ENCODE measurements around the gene ABHD8.

The ABHD8 gene

DNA sequence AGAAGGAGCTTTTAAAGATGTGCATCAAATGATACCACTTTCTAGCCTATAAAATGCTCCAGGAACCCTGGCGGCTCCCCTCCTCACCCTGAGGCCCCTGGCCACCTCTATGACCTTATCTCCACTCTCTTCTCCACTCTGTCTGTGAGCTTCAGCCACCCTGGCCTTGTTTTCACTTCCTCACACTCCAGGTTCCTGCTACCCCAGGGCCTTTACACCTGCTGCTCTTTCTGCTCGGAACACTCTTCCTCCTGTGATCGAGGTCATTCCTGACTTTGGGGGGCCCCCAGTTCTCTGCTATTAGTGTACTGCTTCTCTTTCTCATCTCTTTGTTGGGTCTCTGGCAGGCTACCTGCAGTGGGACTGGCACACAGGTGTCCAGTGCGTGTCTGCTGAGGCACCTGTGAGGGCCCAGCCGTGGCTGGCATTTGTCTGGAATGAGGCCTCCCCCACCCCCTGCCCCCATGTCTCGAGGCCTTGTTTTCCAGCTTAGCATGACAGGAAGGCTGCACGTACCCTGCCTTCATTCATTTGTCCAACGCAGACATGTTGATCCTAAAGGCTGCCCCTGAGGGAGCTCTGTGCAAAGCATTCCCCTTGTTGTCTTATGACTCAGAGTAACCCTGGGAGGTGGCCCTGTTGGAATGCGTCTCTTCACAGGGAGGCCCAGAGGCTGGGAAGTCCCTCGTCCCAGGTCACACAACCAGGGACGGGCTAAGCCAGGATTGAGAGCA, 8.4 kb upstream of the ABHD8 start:
- peak overlapping the region; percentile 29 for H3K4me3 ChIP-seq (ENCODE audit: low read length)
- H3K4me2 ChIP-seq (ENCODE audit: low read length): peak overlapping the region; percentile 58
- H3K27me3 ChIP-seq (ENCODE audit: control insufficient read depth, insufficient read depth, low read length): no peaks in the 10 kb centered on the region
- H3K4me1 ChIP-seq (ENCODE audit: control insufficient read depth, insufficient read depth, low read length): peaks cover 22% of the 10 kb centered on the region
- H3K9ac ChIP-seq (ENCODE audit: low read depth, low read length): no peak overlapping the region
- H3K36me3 ChIP-seq (ENCODE audit: insufficient read depth, low read length): peaks cover 39% of the 10 kb centered on the region
- no peaks in the 10 kb centered on the region for H3K9me3 ChIP-seq (replicated peaks; ENCODE audit: low read length)

DNA sequence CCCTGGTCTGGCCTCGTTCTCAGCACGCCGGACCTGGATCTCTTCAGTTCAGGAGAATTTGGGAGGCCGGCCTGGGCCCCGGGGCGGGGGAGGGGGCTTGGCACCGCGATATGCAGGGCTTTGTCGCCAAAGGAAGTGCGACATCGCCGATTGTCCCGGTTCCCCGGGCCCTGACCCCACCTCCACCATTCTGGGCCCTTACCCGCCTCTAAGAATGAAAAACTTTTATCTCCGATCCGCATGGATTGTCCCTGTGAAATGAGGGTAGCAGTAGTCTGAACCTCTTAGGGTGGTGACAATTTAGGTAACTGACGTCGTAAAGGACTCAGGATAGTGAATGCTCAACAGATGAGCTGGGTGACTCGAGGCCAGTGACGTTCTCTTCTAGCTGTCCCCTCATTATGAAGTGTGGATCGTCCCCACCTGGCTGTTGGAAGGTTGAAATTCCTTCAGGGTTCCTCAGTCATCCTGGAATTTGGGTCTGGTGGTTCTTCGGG, 6.8 kb upstream of the ABHD8 start:
- Histone ChIP-seq H3K27me3 (ENCODE audit: control insufficient read depth, insufficient read depth, low read length) (no peaks in the 10 kb centered on the region), H3K4me3 (ENCODE audit: low read length) (peak overlapping the region; percentile 95), H3K4me2 (ENCODE audit: low read length) (peak overlapping the region; percentile 94), H3K36me3 (ENCODE audit: insufficient read depth, low read length) (peaks cover 30% of the 10 kb centered on the region), H3K9me3 (replicated peaks; ENCODE audit: low read length) (no peaks in the 10 kb centered on the region), H3K9ac (ENCODE audit: low read depth, low read length) (peak overlapping the region; percentile 98), H3K4me1 (ENCODE audit: control insufficient read depth, insufficient read depth, low read length) (peaks cover 29% of the 10 kb centered on the region)

- Histone ChIP-seq H3K4me3 (ENCODE audit: low read length) (peak within 1 kb of the TSS; percentile 95), H3K4me1 (ENCODE audit: control insufficient read depth, insufficient read depth, low read length) (peaks cover 36% of the 10 kb centered on the region)
These were observed 6.2 kb upstream of the ABHD8 start, which contains the start of gene DDA1 for GRCh38 chr19:17309198-17309964. DDA1 (plus strand) TSS chr19:17309563; CDS start chr19:17309655, 92 bp downstream.

DNA sequence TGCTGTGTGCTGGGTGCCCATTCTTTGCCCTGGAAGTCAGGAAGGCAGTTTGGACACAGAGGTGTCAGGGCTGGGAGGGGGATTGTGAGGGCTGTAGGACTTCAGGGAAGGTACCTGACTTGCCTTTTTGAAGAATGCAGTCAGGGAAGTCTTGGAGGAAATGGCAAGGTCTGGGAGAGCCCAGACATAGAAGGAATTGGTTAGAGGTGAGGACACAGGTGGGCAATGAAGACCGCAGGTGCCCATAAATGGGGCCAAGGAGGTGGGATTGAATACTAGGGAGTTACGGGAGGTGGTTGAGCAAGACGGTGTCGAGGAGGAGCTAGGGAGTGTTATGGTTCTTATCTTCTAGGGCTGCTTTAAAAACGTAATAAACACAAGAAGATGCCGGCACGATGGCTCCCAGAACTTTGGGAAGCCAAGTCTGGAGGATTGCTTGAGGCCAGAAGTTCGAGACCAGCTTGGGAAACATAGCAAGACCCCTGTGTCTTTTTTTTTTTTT, 4.7 kb upstream of the ABHD8 start:
- Histone ChIP-seq H3K4me1 (ENCODE audit: control insufficient read depth, insufficient read depth, low read length) (peaks cover 47% of the 10 kb centered on the region), H3K36me3 (ENCODE audit: insufficient read depth, low read length) (peaks cover 14% of the 10 kb centered on the region), H3K4me3 (ENCODE audit: low read length) (no peak overlapping the region), H3K4me2 (ENCODE audit: low read length) (no peak overlapping the region), H3K27me3 (ENCODE audit: control insufficient read depth, insufficient read depth, low read length) (no peaks in the 10 kb centered on the region), H3K9me3 (replicated peaks; ENCODE audit: low read length) (no peaks in the 10 kb centered on the region), H3K9ac (ENCODE audit: low read depth, low read length) (no peak overlapping the region)

More at GRCh38 chr19:17309198-17309964, 6.2 kb upstream of the ABHD8 start, which contains the start of gene DDA1:
- Histone ChIP-seq H3K27me3 (ENCODE audit: control insufficient read depth, insufficient read depth, low read length) (no peaks in the 10 kb centered on the region), H3K9me3 (replicated peaks; ENCODE audit: low read length) (no peaks in the 10 kb centered on the region), H3K9ac (ENCODE audit: low read depth, low read length) (peak within 1 kb of the TSS; percentile 98), H3K36me3 (ENCODE audit: insufficient read depth, low read length) (peaks cover 24% of the 10 kb centered on the region), H3K4me2 (ENCODE audit: low read length) (peak within 1 kb of the TSS; percentile 94)

- no peaks in the 10 kb centered on the region for H3K36me3 ChIP-seq (ENCODE audit: insufficient read depth, low read length)
- H3K9ac ChIP-seq (ENCODE audit: low read depth, low read length): peak overlapping the region; percentile 81
- H3K4me3 ChIP-seq (ENCODE audit: low read length): peak overlapping the region; percentile 83
- H3K9me3 ChIP-seq (replicated peaks; ENCODE audit: low read length): no peaks in the 10 kb centered on the region
- H3K4me2 ChIP-seq (ENCODE audit: low read length): peak overlapping the region; percentile 97
- no peaks in the 10 kb centered on the region for H3K27me3 ChIP-seq (ENCODE audit: control insufficient read depth, insufficient read depth, low read length)
- peaks cover 44% of the 10 kb centered on the region for H3K4me1 ChIP-seq (ENCODE audit: control insufficient read depth, insufficient read depth, low read length)
These were observed 3.1 kb upstream of the ABHD8 start for GRCh38 chr19:17306285-17306714.

- no peaks in the 10 kb centered on the region for H3K36me3 ChIP-seq (ENCODE audit: insufficient read depth, low read length)
- H3K27me3 ChIP-seq (ENCODE audit: control insufficient read depth, insufficient read depth, low read length): no peaks in the 10 kb centered on the region
- H3K4me2 ChIP-seq (ENCODE audit: low read length): peak within 1 kb of the TSS; percentile 97
- H3K4me1 ChIP-seq (ENCODE audit: control insufficient read depth, insufficient read depth, low read length): peaks cover 42% of the 10 kb centered on the region
- no peaks in the 10 kb centered on the region for H3K9me3 ChIP-seq (replicated peaks; ENCODE audit: low read length)
- H3K4me3 ChIP-seq (ENCODE audit: low read length): peak within 1 kb of the TSS; percentile 83
- peak within 1 kb of the TSS; percentile 81 for H3K9ac ChIP-seq (ENCODE audit: low read depth, low read length)
These were observed 2.5 kb upstream of the ABHD8 start, which contains the start of gene MRPL34 for GRCh38 chr19:17305517-17306284. MRPL34 (plus strand) TSS chr19:17305872; CDS start chr19:17305893, 21 bp downstream.

GRCh38 chr19:17305216-17305516, 1.9 kb upstream of the ABHD8 start:
- no peaks in the 10 kb centered on the region for H3K9me3 ChIP-seq (replicated peaks; ENCODE audit: low read length)
- H3K4me2 ChIP-seq (ENCODE audit: low read length): peak overlapping the region; percentile 97
- H3K9ac ChIP-seq (ENCODE audit: low read depth, low read length): no peak overlapping the region
- H3K4me1 ChIP-seq (ENCODE audit: control insufficient read depth, insufficient read depth, low read length): peaks cover 36% of the 10 kb centered on the region
- no peaks in the 10 kb centered on the region for H3K36me3 ChIP-seq (ENCODE audit: insufficient read depth, low read length)
- no peaks in the 10 kb centered on the region for H3K27me3 ChIP-seq (ENCODE audit: control insufficient read depth, insufficient read depth, low read length)
- H3K4me3 ChIP-seq (ENCODE audit: low read length): peak overlapping the region; percentile 83

DNA sequence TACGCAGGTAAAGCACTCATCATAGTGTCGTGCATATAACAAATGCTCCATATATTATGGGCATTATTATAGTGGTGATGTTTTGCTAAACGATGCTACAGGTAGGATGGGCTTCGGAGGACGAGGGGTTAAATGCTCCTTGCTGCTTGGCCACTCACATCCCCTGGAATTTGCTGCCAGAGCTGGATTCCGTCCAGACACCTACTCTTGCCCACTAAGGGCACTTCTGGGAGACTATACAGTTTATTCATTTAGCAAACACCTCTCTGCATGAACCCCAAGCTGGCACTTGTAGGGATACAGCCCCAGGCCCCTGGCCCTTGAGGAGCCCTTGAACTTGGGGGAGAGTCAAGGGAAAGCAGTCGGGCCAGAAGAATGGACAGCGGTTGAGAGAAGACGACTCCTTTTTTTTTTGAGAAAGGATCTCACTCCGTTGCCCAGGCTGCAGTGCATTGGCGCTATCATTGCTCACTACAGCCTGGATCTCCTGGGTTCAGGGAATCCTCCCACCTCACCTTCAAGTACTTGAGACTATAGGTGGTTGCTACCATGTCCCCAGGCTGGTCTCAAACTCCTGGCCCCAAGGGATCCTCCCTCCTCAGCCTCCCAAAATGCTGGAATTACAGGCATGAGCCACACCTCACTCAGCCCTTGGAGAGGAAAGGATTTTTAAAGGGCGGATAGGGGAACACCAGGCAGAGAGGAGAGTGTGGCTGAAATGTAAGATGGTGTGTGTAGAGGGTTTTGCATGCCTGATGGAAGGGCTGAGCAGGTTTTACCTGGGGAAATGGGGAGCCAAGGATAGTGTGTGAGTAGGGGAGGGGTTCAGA, 1.4 kb upstream of the ABHD8 start:
- H3K4me2 ChIP-seq (ENCODE audit: low read length): peak overlapping the region; percentile 97
- H3K36me3 ChIP-seq (ENCODE audit: insufficient read depth, low read length): no peaks in the 10 kb centered on the region
- H3K4me1 ChIP-seq (ENCODE audit: control insufficient read depth, insufficient read depth, low read length): peaks cover 35% of the 10 kb centered on the region
- H3K4me3 ChIP-seq (ENCODE audit: low read length): no peak overlapping the region
- no peak overlapping the region for H3K9ac ChIP-seq (ENCODE audit: low read depth, low read length)
- no peaks in the 10 kb centered on the region for H3K9me3 ChIP-seq (replicated peaks; ENCODE audit: low read length)
- no peaks in the 10 kb centered on the region for H3K27me3 ChIP-seq (ENCODE audit: control insufficient read depth, insufficient read depth, low read length)

DNA sequence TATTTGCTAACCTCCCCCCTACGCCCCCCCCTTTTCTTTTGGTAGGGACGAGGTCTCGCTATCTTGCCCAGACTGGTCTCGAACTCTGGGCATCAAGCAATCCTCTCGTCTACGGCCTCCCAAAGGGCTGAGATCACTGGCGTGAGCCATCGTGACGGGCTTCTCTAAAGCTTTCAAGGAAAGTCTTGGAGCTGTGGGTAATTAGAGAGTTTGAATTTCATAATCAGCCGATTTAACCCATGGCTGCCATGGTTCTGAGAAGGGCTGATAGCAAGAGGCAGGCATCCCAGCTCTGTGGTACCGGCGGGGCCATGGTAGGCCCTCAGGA, 679 bp upstream of the ABHD8 start:
- H3K27me3 ChIP-seq (ENCODE audit: control insufficient read depth, insufficient read depth, low read length): no peaks in the 10 kb centered on the region
- peaks cover 35% of the 10 kb centered on the region for H3K4me1 ChIP-seq (ENCODE audit: control insufficient read depth, insufficient read depth, low read length)
- H3K9ac ChIP-seq (ENCODE audit: low read depth, low read length): no peak overlapping the region
- H3K9me3 ChIP-seq (replicated peaks; ENCODE audit: low read length): no peaks in the 10 kb centered on the region
- peak overlapping the region; percentile 96 for H3K4me2 ChIP-seq (ENCODE audit: low read length)
- H3K4me3 ChIP-seq (ENCODE audit: low read length): peak overlapping the region; percentile 46
- no peaks in the 10 kb centered on the region for H3K36me3 ChIP-seq (ENCODE audit: insufficient read depth, low read length)

DNA sequence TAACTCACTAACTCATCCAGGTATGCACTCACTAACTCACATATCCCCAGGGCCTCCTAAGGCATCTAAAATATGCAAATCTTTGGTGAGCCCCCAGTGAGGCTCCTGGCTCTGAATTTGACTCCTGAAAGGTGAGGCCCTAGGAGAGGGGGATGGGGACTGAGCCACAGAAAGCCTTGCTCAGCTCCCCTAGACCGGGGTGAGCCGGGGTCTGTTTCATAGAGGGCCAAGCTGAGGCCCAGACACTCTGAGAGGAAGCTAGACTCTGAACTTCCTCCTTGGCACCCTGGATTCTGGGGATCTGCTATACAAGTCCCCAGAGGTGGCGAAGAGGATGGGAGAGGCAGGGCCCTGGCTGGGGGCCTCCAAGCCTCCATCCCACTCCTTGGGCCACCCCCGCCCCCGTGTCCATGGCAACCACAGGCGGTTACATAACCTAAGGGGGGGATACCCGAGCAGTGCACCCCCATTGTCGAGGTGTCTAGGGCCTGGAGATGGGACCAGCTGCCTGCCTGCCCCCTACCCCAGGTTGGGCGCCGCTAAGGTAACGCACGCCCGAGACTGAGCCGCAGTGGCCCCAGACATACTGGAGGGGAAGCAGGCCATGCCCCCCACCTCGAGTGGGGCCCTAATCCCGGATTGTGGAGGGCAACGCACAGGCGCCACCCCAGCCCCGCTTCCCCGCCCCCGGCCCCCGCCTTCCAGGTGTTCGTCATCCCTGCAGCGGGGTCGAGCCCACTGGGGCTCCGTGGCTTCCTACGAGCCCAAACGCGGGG, 646 bp downstream of the ABHD8 start:
- peak overlapping the region; percentile 71 for H3K9ac ChIP-seq (ENCODE audit: low read depth, low read length)
- peak overlapping the region; percentile 96 for H3K4me2 ChIP-seq (ENCODE audit: low read length)
- H3K4me1 ChIP-seq (ENCODE audit: control insufficient read depth, insufficient read depth, low read length): peaks cover 35% of the 10 kb centered on the region
- H3K4me3 ChIP-seq (ENCODE audit: low read length): peak overlapping the region; percentile 81
- no peaks in the 10 kb centered on the region for H3K9me3 ChIP-seq (replicated peaks; ENCODE audit: low read length)
- H3K27me3 ChIP-seq (ENCODE audit: control insufficient read depth, insufficient read depth, low read length): no peaks in the 10 kb centered on the region
- no peaks in the 10 kb centered on the region for H3K36me3 ChIP-seq (ENCODE audit: insufficient read depth, low read length)

All from skeletal muscle satellite cell (primary cell).